Measurements from ENCODE around the gene MYRF. TPM values are rescaled to one million over a fixed set of nuclear protein-coding genes. Genes with fewer than 3 reads are reported as not detected.

The MYRF gene
- total and polyA plus RNA-seq, 4 donors = 11.9 to 41.2 (median 25.2) TPM

DNA sequence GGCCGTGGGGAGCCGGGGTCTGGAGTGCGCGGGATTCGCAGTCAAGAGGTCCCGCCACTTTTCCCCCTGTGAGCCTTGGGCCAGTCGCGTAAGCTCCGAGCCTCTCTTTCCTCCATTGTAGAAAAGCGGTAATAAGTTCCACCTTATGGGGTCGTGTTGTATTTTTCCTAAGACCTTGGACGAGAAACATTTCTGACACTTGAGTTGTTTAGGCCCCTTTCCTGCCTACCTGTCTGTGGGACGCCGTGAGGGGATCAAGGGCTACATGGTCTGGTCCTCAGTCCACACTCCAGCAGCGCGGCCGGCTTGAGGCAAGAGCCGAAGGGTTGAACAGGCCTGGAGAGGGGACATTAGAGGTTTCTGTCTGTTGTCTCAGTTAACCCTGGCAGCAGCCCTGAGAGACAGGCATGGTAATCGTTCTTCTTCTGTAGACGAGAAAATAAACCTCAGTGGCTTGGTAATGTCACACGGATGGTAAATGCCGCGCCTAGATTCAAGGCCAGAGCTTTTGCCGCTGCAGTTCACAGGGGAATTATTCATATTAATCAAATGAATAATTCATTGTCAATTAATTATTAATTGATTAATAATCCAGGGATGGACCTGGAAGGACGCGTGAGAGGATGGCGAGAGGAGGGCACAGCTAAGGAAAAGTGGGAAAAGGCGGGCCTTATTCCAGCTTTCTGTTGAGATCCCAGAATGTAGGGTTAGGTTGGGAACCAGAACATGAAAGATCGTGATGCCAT, 40.8 kb downstream of the MYRF start:
- H3K27ac ChIP-seq (ENCODE audit: low read depth in 1 of 2, low read length in 1 of 2) = peak overlapping the region; percentile 94 to 97
- peaks cover 6 to 28% (median 17%) of the 10 kb centered on the region in 4 donors for H3K36me3 ChIP-seq (ENCODE audit: control insufficient read depth in 4 of 4, insufficient read depth in 4 of 4, low read length in 4 of 4)
- H3K4me1 ChIP-seq (ENCODE audit: control insufficient read depth in 5 of 5, insufficient read depth in 5 of 5, low read length in 5 of 5) = peaks cover 0 to 26% (median 3%) of the 10 kb centered on the region in 5 donors
- no peaks in the 10 kb centered on the region for H3K27me3 ChIP-seq (ENCODE audit: control insufficient read depth in 3 of 3, insufficient read depth in 3 of 3, low read length in 2 of 3)
- DNase-seq (no peak), ATAC-seq (ENCODE audit: insufficient read depth, low FRiP score) (no peak)
- TF ChIP-seq, protein P1, sequence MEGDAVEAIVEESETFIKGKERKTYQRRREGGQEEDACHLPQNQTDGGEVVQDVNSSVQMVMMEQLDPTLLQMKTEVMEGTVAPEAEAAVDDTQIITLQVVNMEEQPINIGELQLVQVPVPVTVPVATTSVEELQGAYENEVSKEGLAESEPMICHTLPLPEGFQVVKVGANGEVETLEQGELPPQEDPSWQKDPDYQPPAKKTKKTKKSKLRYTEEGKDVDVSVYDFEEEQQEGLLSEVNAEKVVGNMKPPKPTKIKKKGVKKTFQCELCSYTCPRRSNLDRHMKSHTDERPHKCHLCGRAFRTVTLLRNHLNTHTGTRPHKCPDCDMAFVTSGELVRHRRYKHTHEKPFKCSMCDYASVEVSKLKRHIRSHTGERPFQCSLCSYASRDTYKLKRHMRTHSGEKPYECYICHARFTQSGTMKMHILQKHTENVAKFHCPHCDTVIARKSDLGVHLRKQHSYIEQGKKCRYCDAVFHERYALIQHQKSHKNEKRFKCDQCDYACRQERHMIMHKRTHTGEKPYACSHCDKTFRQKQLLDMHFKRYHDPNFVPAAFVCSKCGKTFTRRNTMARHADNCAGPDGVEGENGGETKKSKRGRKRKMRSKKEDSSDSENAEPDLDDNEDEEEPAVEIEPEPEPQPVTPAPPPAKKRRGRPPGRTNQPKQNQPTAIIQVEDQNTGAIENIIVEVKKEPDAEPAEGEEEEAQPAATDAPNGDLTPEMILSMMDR (IDR thresholded peaks at IDR 0.05; ENCODE audit: control extremely low read depth, extremely low read depth) = no peak
- WGBS, 2 donors = 4 to 6% methylated on average over 29 of the region's 29 CpGs
- H3K4me3 ChIP-seq = peak overlapping the region; percentile 80
- H3K9ac ChIP-seq (ENCODE audit: insufficient read depth in 1 of 2, low read length in 2 of 2) = peak overlapping the region; percentile 71 to 97
- H3K9me3 ChIP-seq (ENCODE audit: control insufficient read depth in 4 of 4, insufficient read depth in 3 of 4, low read length in 3 of 4) = no peaks in the 10 kb centered on the region

DNA sequence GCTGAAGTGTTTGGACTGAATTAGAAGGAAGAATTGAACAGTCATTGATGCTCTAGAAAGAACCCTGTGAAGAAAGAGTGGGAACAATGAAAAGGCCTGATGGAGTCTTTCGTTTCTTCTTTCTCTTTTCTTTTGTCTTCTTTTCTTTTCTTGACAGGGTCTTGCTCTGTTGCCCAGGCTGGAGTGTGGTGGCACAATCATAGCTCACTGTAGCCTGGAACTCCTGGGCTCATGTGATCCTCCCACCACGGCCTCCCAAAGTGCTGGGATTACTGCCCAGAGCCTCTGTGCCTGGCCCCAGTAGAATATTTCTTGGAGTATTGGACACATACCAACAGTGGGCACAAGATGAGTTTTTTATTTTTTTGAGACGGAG, 41.4 kb downstream of the MYRF start:
- H3K27me3 ChIP-seq (ENCODE audit: control insufficient read depth in 3 of 3, insufficient read depth in 3 of 3, low read length in 2 of 3) = no peaks in the 10 kb centered on the region
- TF ChIP-seq, protein P1 (IDR thresholded peaks at IDR 0.05; ENCODE audit: control extremely low read depth, extremely low read depth) = no peak
- WGBS, 2 donors = 69 to 71% methylated on average over 3 of the region's 3 CpGs
- ATAC-seq (ENCODE audit: insufficient read depth, low FRiP score) (no peak), DNase-seq (no peak)
- H3K9ac ChIP-seq (ENCODE audit: insufficient read depth in 1 of 2, low read length in 2 of 2) = no peak overlapping the region
- H3K27ac ChIP-seq (ENCODE audit: low read depth in 1 of 2, low read length in 1 of 2) = no peak overlapping the region
- H3K4me3 ChIP-seq = no peak overlapping the region
- no peaks in the 10 kb centered on the region for H3K9me3 ChIP-seq (ENCODE audit: control insufficient read depth in 4 of 4, insufficient read depth in 3 of 4, low read length in 3 of 4)
- H3K4me1 ChIP-seq (ENCODE audit: control insufficient read depth in 5 of 5, insufficient read depth in 5 of 5, low read length in 5 of 5) = peaks cover 0 to 26% (median 3%) of the 10 kb centered on the region in 5 donors
- peaks cover 5 to 24% (median 15%) of the 10 kb centered on the region in 4 donors for H3K36me3 ChIP-seq (ENCODE audit: control insufficient read depth in 4 of 4, insufficient read depth in 4 of 4, low read length in 4 of 4)

DNA sequence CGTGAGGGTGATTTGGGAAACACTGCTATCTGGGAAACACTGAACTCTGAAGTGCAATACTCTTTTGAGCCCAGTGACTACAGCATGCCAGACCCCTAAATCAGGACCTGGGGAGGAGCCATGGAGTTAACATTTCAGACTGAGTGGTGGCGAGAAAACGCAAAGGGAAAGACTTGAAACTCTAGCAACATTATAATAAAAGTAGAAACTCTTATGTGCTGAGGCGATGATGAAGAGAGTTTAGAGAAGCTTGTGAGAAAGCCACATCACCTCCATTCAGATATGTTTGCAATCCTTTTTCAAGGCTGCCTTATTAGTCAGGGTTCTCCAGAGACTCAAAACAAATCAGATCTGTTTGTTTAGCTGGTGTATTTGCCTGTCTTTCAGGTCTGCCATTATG, 42.1 kb downstream of the MYRF start:
- Histone ChIP-seq H3K9me3 (ENCODE audit: control insufficient read depth in 4 of 4, insufficient read depth in 3 of 4, low read length in 3 of 4) (no peaks in the 10 kb centered on the region), H3K4me3 (no peak overlapping the region), H3K36me3 (ENCODE audit: control insufficient read depth in 4 of 4, insufficient read depth in 4 of 4, low read length in 4 of 4) (peaks cover 0 to 17% (median 9%) of the 10 kb centered on the region in 4 donors), H3K27ac (ENCODE audit: low read depth in 1 of 2, low read length in 1 of 2) (no peak overlapping the region), H3K4me1 (ENCODE audit: control insufficient read depth in 5 of 5, insufficient read depth in 5 of 5, low read length in 5 of 5) (peaks cover 0 to 26% (median 3%) of the 10 kb centered on the region in 5 donors), H3K27me3 (ENCODE audit: control insufficient read depth in 3 of 3, insufficient read depth in 3 of 3, low read length in 2 of 3) (no peaks in the 10 kb centered on the region), H3K9ac (ENCODE audit: insufficient read depth in 1 of 2, low read length in 2 of 2) (no peak overlapping the region)
- WGBS, 2 donors = 90 to 93% methylated on average over 4 of the region's 4 CpGs
- no peak for DNase-seq
- no peak for ATAC-seq (ENCODE audit: insufficient read depth, low FRiP score)
- TF ChIP-seq, protein P1 (IDR thresholded peaks at IDR 0.05; ENCODE audit: control extremely low read depth, extremely low read depth) = no peak
